Testis (tissue), 2 donors: ENCODE measurements around the gene KLHDC10.

ENCODE experiments used
- POLR2A ChIP-seq: fragments of 450-650 bp; IDR thresholded peaks from one replicate; pipeline ENCODE4 v1.6.1; 2017; ENCODE audit warnings: antibody characterized with exemption, mild to moderate bottlenecking, moderate library complexity
- TF ChIP-seq, protein P1 (sequence below), 3 experiments: fragments of 450-650 bp in 2 of 3; fragments of 200-600 bp in 1 of 3; sonication (generic) in 1 of 3; IDR thresholded peaks; one replicate each; pipeline ENCODE4 v1.5.1; 2016 to 2019; ENCODE audit warnings: antibody characterized with exemption in 3 of 3, mild to moderate bottlenecking in 2 of 3, moderate library complexity in 1 of 3

GRCh38 chr7:130102588-130102987, 32.3 kb downstream of the KLHDC10 start:
- TF ChIP-seq, protein P1, sequence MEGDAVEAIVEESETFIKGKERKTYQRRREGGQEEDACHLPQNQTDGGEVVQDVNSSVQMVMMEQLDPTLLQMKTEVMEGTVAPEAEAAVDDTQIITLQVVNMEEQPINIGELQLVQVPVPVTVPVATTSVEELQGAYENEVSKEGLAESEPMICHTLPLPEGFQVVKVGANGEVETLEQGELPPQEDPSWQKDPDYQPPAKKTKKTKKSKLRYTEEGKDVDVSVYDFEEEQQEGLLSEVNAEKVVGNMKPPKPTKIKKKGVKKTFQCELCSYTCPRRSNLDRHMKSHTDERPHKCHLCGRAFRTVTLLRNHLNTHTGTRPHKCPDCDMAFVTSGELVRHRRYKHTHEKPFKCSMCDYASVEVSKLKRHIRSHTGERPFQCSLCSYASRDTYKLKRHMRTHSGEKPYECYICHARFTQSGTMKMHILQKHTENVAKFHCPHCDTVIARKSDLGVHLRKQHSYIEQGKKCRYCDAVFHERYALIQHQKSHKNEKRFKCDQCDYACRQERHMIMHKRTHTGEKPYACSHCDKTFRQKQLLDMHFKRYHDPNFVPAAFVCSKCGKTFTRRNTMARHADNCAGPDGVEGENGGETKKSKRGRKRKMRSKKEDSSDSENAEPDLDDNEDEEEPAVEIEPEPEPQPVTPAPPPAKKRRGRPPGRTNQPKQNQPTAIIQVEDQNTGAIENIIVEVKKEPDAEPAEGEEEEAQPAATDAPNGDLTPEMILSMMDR (IDR thresholded peaks at IDR 0.05) = no peak
- TF ChIP-seq POLR2A = no peak
